Calu3 (cell line): ENCODE data around the gene DSCAML1. TPM values are rescaled to one million over a fixed set of nuclear protein-coding genes. Genes with fewer than 3 reads are reported as not detected.

Experiments
- BruUV-seq: library from RNA; stranded (reverse); fragments of 400-500 nt; replicated peaks from 2 replicates; lab custom pipeline; 2021; lab: Mats Ljungman, UMichigan
- CTCF ChIA-PET: fragments of 300-600 bp; sonication (Branson Sonifier 250); formaldehyde crosslinking; loops from one replicate; lab custom pipeline; 2022; ENCODE audit warnings: antibody characterized with exemption; lab: Charles Lee
- DNase-seq: peaks from one replicate; pipeline ENCODE4 v3.0.0; 2022
- H3K27ac Mint-ChIP-seq: one replicate; pipeline ENCODE4 v1.8.0; 2022; ENCODE audit warnings: mixed read lengths; ENCODE audit not compliant: unreplicated experiment
- H3K27me3 Mint-ChIP-seq: one replicate; pipeline ENCODE4 v1.8.0; 2022; ENCODE audit warnings: mixed read lengths; ENCODE audit not compliant: unreplicated experiment
- H3K36me3 Mint-ChIP-seq: one replicate; pipeline ENCODE4 v1.8.0; 2022; ENCODE audit warnings: mild to moderate bottlenecking, moderate library complexity, mixed read lengths; ENCODE audit not compliant: insufficient read depth, unreplicated experiment
- H3K4me1 Mint-ChIP-seq: one replicate; pipeline ENCODE4 v1.8.0; 2022; ENCODE audit warnings: mild to moderate bottlenecking, low read depth, mixed read lengths; ENCODE audit not compliant: unreplicated experiment
- H3K4me3 Mint-ChIP-seq: one replicate; pipeline ENCODE4 v1.8.0; 2022; ENCODE audit warnings: mild to moderate bottlenecking, low read depth, moderate library complexity, mixed read lengths; ENCODE audit not compliant: unreplicated experiment
- H3K9me3 Mint-ChIP-seq: one replicate; pipeline ENCODE4 v1.8.0; 2022; ENCODE audit warnings: low read depth, mixed read lengths; ENCODE audit not compliant: unreplicated experiment
- intact Hi-C: fragments of 100-400 bp; cut with micrococcal nuclease; formaldehyde crosslinking; loops from one replicate; pipeline ENCODE4 v1.10.0; 2022; ENCODE audit not compliant: unreplicated experiment
- total RNA-seq: library from RNA; stranded (reverse); gene quantifications from 2 replicates; pipeline ENCODE4 v1.2.3, GENCODE V29; 2022
- TF ChIP-seq, protein P1 (sequence below): fragments of 200-600 bp; IDR thresholded peaks from one replicate; pipeline ENCODE4 v1.8.0; 2022; ENCODE audit warnings: antibody characterized with exemption; ENCODE audit not compliant: unreplicated experiment

Gene DSCAML1
- total RNA-seq, 1 experiment from 2014 or later: 0.07 TPM

GRCh38 chr11:117829369-117829725 lies 32.3 kb upstream of the DSCAML1 start:
- Mint-ChIP-seq H3K4me1 (peaks cover 61% of the 10 kb centered on the region), H3K27me3 (no peaks in the 10 kb centered on the region), H3K27ac (no peak overlapping the region), H3K4me3 (no peak overlapping the region), H3K36me3 (peaks cover 21% of the 10 kb centered on the region), H3K9me3 (no peaks in the 10 kb centered on the region)
- intact Hi-C loops: no loop called here
- DNase-seq: no peak
- TF ChIP-seq, protein P1, sequence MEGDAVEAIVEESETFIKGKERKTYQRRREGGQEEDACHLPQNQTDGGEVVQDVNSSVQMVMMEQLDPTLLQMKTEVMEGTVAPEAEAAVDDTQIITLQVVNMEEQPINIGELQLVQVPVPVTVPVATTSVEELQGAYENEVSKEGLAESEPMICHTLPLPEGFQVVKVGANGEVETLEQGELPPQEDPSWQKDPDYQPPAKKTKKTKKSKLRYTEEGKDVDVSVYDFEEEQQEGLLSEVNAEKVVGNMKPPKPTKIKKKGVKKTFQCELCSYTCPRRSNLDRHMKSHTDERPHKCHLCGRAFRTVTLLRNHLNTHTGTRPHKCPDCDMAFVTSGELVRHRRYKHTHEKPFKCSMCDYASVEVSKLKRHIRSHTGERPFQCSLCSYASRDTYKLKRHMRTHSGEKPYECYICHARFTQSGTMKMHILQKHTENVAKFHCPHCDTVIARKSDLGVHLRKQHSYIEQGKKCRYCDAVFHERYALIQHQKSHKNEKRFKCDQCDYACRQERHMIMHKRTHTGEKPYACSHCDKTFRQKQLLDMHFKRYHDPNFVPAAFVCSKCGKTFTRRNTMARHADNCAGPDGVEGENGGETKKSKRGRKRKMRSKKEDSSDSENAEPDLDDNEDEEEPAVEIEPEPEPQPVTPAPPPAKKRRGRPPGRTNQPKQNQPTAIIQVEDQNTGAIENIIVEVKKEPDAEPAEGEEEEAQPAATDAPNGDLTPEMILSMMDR: no peak
- no TSS peak for BruUV-seq
- CTCF ChIA-PET: no interaction called here

- intact Hi-C loops: no loop called here
- peaks cover 21% of the 10 kb centered on the region for H3K36me3 Mint-ChIP-seq
- TF ChIP-seq, protein P1: no peak
- no peaks in the 10 kb centered on the region for H3K9me3 Mint-ChIP-seq
- H3K27ac Mint-ChIP-seq: peak overlapping the region; percentile 47
- H3K27me3 Mint-ChIP-seq: no peaks in the 10 kb centered on the region
- BruUV-seq: no TSS peak
- H3K4me3 Mint-ChIP-seq: peak overlapping the region; percentile 30
- H3K4me1 Mint-ChIP-seq: peaks cover 61% of the 10 kb centered on the region
- CTCF ChIA-PET: interaction anchor here (0.7 to 1.3 kb wide), 3 partner anchors 14 to 118 kb away, joined by 3 to 4 read pairs (median 4); no protein-coding TSS in a partner anchor
- DNase-seq: peak; percentile 71
These were observed 31.8 kb upstream of the DSCAML1 start for GRCh38 chr11:117828611-117829368.

DNA sequence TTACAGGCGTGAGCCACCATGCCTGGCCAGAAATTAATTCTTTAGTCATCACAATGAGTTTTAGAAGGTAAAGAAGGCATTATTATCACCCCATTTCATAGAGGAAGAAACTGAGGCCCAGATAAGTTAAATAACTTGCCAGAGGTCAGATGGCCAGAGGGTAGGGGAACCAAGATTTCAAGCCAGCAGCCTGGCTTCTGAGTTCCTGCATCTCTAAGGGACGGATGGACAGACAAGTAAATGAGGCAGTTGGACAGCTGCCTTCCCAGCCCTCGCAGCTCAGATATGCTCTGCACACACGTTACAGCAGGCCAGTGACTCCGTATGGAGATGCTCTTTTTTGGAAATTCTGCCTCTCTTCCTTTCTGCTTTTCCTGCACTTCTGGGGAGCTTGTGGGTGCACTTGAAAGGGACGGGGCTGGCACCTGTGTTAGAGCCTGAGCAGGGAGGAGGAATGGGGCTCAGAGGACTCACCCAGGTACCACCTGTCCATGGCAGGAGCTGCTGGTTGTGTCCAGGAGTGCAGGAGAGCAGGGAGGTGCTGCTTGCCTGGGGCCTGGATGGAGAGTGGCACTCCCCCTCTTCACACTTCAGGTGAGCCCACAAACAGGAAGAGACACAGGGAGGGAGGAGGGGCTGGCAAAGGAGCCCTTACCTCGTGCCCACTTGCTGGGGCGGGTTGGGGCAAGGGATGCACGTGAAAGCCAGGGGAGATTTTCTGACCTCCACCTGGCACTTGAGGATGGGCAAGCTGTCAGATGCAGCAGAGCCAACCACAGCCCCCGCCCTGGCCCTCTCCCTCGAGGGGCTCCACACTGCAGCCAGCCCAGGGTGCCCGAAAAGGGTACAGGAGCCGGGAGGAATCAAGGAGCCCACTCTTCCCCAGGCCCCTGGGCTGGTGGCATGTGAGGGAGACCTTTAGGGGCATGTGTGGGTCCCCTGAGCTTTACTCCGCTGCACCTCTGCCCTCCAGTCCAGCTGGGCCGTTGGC lies 30.8 kb upstream of the DSCAML1 start:
- TF ChIP-seq, protein P1: no peak
- Mint-ChIP-seq H3K27me3 (no peaks in the 10 kb centered on the region), H3K4me1 (peaks cover 54% of the 10 kb centered on the region), H3K27ac (peak overlapping the region; percentile 47), H3K36me3 (peaks cover 14% of the 10 kb centered on the region), H3K4me3 (no peak overlapping the region), H3K9me3 (no peaks in the 10 kb centered on the region)
- DNase-seq: no peak
- CTCF ChIA-PET: interaction anchor here (0.7 to 1.9 kb wide), 7 partner anchors 11 to 402 kb away, joined by 3 to 10 read pairs (median 4); no protein-coding TSS in a partner anchor
- TSS peak; percentile 74 for BruUV-seq
- intact Hi-C loops: no loop called here

DNA sequence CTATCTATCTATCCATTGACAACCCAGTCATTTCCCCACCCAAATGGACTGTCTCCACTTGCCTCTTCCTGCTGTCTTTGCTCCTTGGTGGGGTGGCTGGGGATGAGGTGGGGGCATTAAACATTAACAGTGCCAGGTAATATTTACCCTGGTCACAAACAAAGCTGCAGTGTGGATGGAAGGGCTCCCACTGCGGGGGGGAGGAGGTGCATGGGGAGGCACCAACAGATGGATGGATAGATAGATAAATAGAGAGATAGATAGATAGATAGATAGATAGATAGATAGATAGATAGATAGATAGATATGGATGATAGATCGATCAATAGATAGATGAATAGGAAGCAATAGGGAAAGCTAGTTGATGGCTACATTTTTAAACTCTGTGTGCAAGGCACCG lies 29.8 kb upstream of the DSCAML1 start:
- TF ChIP-seq, protein P1: no peak
- BruUV-seq: no TSS peak
- Mint-ChIP-seq H3K9me3 (no peaks in the 10 kb centered on the region), H3K27me3 (no peaks in the 10 kb centered on the region), H3K36me3 (peaks cover 14% of the 10 kb centered on the region), H3K4me3 (peak overlapping the region; percentile 13), H3K27ac (no peak overlapping the region), H3K4me1 (peaks cover 52% of the 10 kb centered on the region)
- no peak for DNase-seq
- intact Hi-C loops: no loop called here
- CTCF ChIA-PET: interaction anchor here (0.5 to 1.9 kb wide), 7 partner anchors 10 to 558 kb away, joined by 3 to 10 read pairs (median 4); no protein-coding TSS in a partner anchor
